Measurements from ENCODE around the gene RPS6KB2.

RPS6KB2 gene

GRCh38 chr11:67428052-67429001 lies at the start of gene RPS6KB2:
Gene RPS6KB2 (plus strand): TSS chr11:67428494. CDS start chr11:67428546, 52 bp downstream.
- peak; percentile 93 to 100 for DNase-seq

- DNase-seq: no peak
Measured at GRCh38 chr11:67378544-67378943, 49.8 kb upstream of the RPS6KB2 start.

GRCh38 chr11:67379061-67380058 lies 48.9 kb upstream of the RPS6KB2 start:
- DNase-seq: peak in 1 of 2 donors; percentile 70

- DNase-seq: peak; percentile 71 to 72
Measured at GRCh38 chr11:67381244-67381972, 46.9 kb upstream of the RPS6KB2 start.

- peak; percentile 62 to 93 for DNase-seq
Measured at GRCh38 chr11:67382276-67383136, 45.8 kb upstream of the RPS6KB2 start.

- DNase-seq: no peak
Measured at GRCh38 chr11:67384851-67385366, 43.4 kb upstream of the RPS6KB2 start.

GRCh38 chr11:67387069-67387468 lies 41.2 kb upstream of the RPS6KB2 start:
- DNase-seq: no peak

- DNase-seq: no peak
Measured at GRCh38 chr11:67387518-67387917, 40.8 kb upstream of the RPS6KB2 start.

GRCh38 chr11:67389477-67389876 lies 38.8 kb upstream of the RPS6KB2 start:
- DNase-seq: peak in 1 of 2 donors; percentile 48

- DNase-seq: no peak
Measured at GRCh38 chr11:67390947-67391303, 37.4 kb upstream of the RPS6KB2 start.

- peak; percentile 76 to 86 for DNase-seq
Measured at GRCh38 chr11:67391304-67392182, 36.8 kb upstream of the RPS6KB2 start, which contains the start of gene RAD9A. Gene RAD9A (plus strand): TSS chr11:67391986. CDS start chr11:67392045, 59 bp downstream.

GRCh38 chr11:67392183-67392715 lies 36.0 kb upstream of the RPS6KB2 start:
- DNase-seq: no peak

- no peak for DNase-seq
Measured at GRCh38 chr11:67393437-67393836, 34.9 kb upstream of the RPS6KB2 start.

GRCh38 chr11:67393990-67394389 lies 34.3 kb upstream of the RPS6KB2 start:
- DNase-seq: no peak

GRCh38 chr11:67395555-67396258 lies 32.6 kb upstream of the RPS6KB2 start:
- no peak for DNase-seq

- DNase-seq: no peak
Measured at GRCh38 chr11:67396259-67396581, 32.1 kb upstream of the RPS6KB2 start.

- DNase-seq: no peak
Measured at GRCh38 chr11:67396587-67397389, 31.5 kb upstream of the RPS6KB2 start.

- no peak for DNase-seq
Measured at GRCh38 chr11:67397536-67397935, 30.8 kb upstream of the RPS6KB2 start.
